Sigmoid colon (tissue), 4 donors: ENCODE measurements around the gene SSH3.

Experiments used
- CTCF ChIP-seq, 4 experiments: fragments of 450-650 bp in 3 of 4; fragments of 200-600 bp in 1 of 4; IDR thresholded peaks; one replicate each; pipeline ENCODE4 v1.5.1; 2016 to 2019; ENCODE audit warnings: antibody characterized with exemption in 4 of 4, mild to moderate bottlenecking in 3 of 4, moderate library complexity in 2 of 4
- EP300 ChIP-seq, 4 donors: sonication (generic); formaldehyde crosslinking; IDR thresholded peaks; one replicate each; pipeline ENCODE4 v1.6.1; 2017; ENCODE audit warnings: antibody characterized with exemption in 4 of 4
- POLR2A ChIP-seq, 2 donors: fragments of 450-650 bp; IDR thresholded peaks; one replicate each; pipeline ENCODE4 v1.6.1; 2016; ENCODE audit warnings: antibody characterized with exemption in 2 of 2, mild to moderate bottlenecking in 2 of 2, moderate library complexity in 2 of 2
- POLR2AphosphoS5 ChIP-seq, 4 donors: sonication (generic); formaldehyde crosslinking; IDR thresholded peaks; one replicate each; pipeline ENCODE4 v1.6.1; 2017; ENCODE audit warnings: antibody characterized with exemption in 4 of 4

- no peak for TF ChIP-seq EP300 (IDR thresholded peaks at IDR 0.05)
- no peak for TF ChIP-seq CTCF (IDR thresholded peaks at IDR 0.05)
- no peak for TF ChIP-seq POLR2AphosphoS5 (IDR thresholded peaks at IDR 0.05)
- no peak for TF ChIP-seq POLR2A (IDR thresholded peaks at IDR 0.05)
Measured at GRCh38 chr11:67266449-67267187, 36.7 kb upstream of the SSH3 start, which contains the start of gene GRK2.
